ENCODE measurements around the gene SPTBN1. TPM values are rescaled to one million over a fixed set of nuclear protein-coding genes. Genes with fewer than 3 reads are reported as not detected.
"Not testable (repeated sequence)": the region's sequence is repeated elsewhere in the genome, so short reads cannot be mapped to it uniquely, and the experiment has no call there.

The SPTBN1 gene
- polyA plus RNA-seq, 2 donors = 19.7 to 24.1 TPM

DNA sequence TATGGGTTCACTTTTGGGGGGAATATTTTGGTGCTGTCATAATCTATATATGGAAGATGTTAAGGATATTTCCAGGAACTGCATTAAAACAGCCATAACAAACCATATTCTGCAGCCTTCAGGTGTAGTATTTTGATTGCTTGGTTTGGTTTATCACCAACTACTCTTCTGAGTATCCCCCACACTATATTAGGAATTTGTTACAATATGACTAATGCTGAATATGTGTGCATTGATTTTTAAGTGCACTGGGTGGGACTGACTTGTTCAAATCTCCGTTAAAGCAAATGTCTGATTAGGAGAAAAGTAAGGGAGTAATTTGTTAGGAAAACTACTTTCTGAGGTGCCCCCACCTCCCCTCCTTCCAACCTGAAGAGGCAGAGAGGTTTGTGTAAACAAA lies 47.7 kb downstream of the SPTBN1 start:
- Histone ChIP-seq H3K4me1 (ENCODE audit: control insufficient read depth in 2 of 2, insufficient read depth in 2 of 2, low read length in 1 of 2) (peaks cover 2% of the 10 kb centered on the region in 2 donors), H3K27me3 (ENCODE audit: control insufficient read depth in 1 of 2, insufficient read depth in 2 of 2, low read length in 2 of 2) (no peaks in the 10 kb centered on the region), H3K36me3 (ENCODE audit: control insufficient read depth in 2 of 2, insufficient read depth in 2 of 2, low read length in 1 of 2) (no peaks in the 10 kb centered on the region), H3K27ac (ENCODE audit: low read depth in 2 of 2, low read length in 1 of 2) (no peak overlapping the region), H3K4me3 (ENCODE audit: low read depth in 1 of 2, low read length in 2 of 2) (no peak overlapping the region), H3K9me3 (ENCODE audit: control insufficient read depth in 2 of 2, insufficient read depth in 1 of 2, low read depth in 1 of 2, low read length in 1 of 2) (no peaks in the 10 kb centered on the region)
- WGBS, 2 donors = 55 to 69% methylated on average over 1 of the region's 1 CpG

DNA sequence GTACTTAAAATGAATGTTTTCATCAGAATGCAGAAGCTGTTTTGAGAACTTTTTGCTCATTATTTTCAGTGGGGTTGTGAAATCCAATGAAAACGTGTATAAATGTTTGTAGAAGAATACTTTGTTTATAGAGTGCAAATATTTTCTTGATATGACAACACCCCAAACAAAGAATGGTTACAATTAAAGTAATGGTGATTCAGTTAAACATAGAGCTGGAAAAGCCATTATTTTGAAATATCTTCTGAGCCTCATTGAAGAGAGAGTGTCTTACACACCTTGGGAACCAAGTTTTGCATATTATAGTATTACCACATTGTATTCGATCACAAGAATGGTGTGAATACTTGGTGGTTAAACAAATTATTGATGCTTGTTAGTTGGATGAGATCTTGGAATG lies 48.7 kb downstream of the SPTBN1 start:
- Histone ChIP-seq H3K27me3 (ENCODE audit: control insufficient read depth in 1 of 2, insufficient read depth in 2 of 2, low read length in 2 of 2) (no peaks in the 10 kb centered on the region), H3K9me3 (ENCODE audit: control insufficient read depth in 2 of 2, insufficient read depth in 1 of 2, low read depth in 1 of 2, low read length in 1 of 2) (no peaks in the 10 kb centered on the region), H3K36me3 (ENCODE audit: control insufficient read depth in 2 of 2, insufficient read depth in 2 of 2, low read length in 1 of 2) (no peaks in the 10 kb centered on the region), H3K4me1 (ENCODE audit: control insufficient read depth in 2 of 2, insufficient read depth in 2 of 2, low read length in 1 of 2) (peaks cover 2% of the 10 kb centered on the region in 2 donors), H3K4me3 (ENCODE audit: low read depth in 1 of 2, low read length in 2 of 2) (no peak overlapping the region), H3K27ac (ENCODE audit: low read depth in 2 of 2, low read length in 1 of 2) (no peak overlapping the region)
- WGBS, 2 donors = 55% methylated on average over 2 of the region's 2 CpGs

DNA sequence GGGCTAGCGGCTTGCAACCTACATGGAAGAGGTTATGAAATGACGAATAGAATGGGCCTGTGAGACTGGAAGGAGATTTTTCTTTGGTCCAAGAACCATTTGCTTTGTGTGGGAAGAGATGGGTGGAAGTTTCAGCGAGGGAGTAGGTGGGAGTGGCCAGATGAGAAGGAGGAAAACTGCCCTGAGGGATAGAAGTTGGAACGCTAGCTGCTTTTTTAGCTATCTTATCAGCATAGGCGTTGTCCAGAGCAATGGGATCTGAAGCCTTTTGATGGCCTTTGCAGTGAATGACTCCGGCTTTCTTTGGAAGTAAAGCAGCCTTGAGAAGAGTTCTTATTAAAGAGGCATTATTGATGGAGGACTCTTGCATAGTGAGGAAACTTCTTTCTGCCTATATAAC lies 52.4 kb downstream of the SPTBN1 start:
- H3K9me3 ChIP-seq (ENCODE audit: control insufficient read depth in 2 of 2, insufficient read depth in 1 of 2, low read depth in 1 of 2, low read length in 1 of 2) = no peaks in the 10 kb centered on the region
- H3K4me3 ChIP-seq (ENCODE audit: low read depth in 1 of 2, low read length in 2 of 2) = no peak overlapping the region
- no peaks in the 10 kb centered on the region for H3K36me3 ChIP-seq (ENCODE audit: control insufficient read depth in 2 of 2, insufficient read depth in 2 of 2, low read length in 1 of 2)
- WGBS, 2 donors = 90% methylated on average over 6 of the region's 6 CpGs
- H3K4me1 ChIP-seq (ENCODE audit: control insufficient read depth in 2 of 2, insufficient read depth in 2 of 2, low read length in 1 of 2) = no peaks in the 10 kb centered on the region
- no peak overlapping the region for H3K27ac ChIP-seq (ENCODE audit: low read depth in 2 of 2, low read length in 1 of 2)
- H3K27me3 ChIP-seq (ENCODE audit: control insufficient read depth in 1 of 2, insufficient read depth in 2 of 2, low read length in 2 of 2) = no peaks in the 10 kb centered on the region

DNA sequence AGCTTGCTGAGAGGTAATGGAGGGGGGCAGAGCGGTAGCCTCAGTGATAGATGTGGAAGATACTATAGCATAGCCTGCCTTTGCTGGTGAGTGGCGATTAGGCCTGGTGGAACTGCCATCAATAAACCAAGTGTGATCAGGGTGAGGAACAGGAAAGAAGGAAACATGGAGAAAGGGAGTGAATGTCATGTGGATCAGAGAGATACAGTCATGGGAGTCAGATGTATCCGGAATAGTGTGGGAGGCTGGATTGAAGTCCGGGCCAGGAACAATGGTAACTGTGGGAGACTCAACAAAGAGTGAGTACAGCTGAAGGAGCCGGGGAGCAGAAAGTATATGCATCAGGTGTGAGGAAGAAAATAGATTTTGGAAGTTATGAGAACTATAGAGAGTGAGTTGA lies 52.9 kb downstream of the SPTBN1 start:
- not testable (repeated sequence) for H3K27me3 ChIP-seq (ENCODE audit: control insufficient read depth in 1 of 2, insufficient read depth in 2 of 2, low read length in 2 of 2); H3K36me3 ChIP-seq (ENCODE audit: control insufficient read depth in 2 of 2, insufficient read depth in 2 of 2, low read length in 1 of 2); H3K4me1 ChIP-seq (ENCODE audit: control insufficient read depth in 2 of 2, insufficient read depth in 2 of 2, low read length in 1 of 2); H3K4me3 ChIP-seq (ENCODE audit: low read depth in 1 of 2, low read length in 2 of 2); H3K9me3 ChIP-seq (ENCODE audit: control insufficient read depth in 2 of 2, insufficient read depth in 1 of 2, low read depth in 1 of 2, low read length in 1 of 2); H3K27ac ChIP-seq (ENCODE audit: low read depth in 2 of 2, low read length in 1 of 2)
- WGBS, 2 donors = 88 to 93% methylated on average over 5 of the region's 5 CpGs

DNA sequence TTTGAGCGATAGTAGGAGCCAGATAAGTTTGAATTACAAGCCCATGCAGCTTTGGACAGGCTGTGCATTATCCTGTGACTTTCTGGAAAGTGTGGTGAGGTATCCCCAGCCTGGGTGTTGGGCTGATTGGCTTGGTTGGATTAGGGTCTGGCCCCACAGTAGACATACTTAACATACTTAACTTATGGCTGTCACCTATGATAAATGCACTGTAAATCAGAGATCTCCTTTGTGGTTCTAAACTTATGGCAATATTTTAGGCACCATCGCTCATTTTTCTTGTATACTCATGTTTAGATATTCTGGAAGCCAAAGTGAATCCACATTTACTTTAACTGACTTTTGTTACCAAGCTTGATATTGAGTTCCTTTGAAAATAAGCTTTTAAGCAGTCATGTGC lies 54.8 kb downstream of the SPTBN1 start:
- Histone ChIP-seq H3K27ac (ENCODE audit: low read depth in 2 of 2, low read length in 1 of 2) (no peak overlapping the region), H3K4me1 (ENCODE audit: control insufficient read depth in 2 of 2, insufficient read depth in 2 of 2, low read length in 1 of 2) (no peaks in the 10 kb centered on the region), H3K27me3 (ENCODE audit: control insufficient read depth in 1 of 2, insufficient read depth in 2 of 2, low read length in 2 of 2) (no peaks in the 10 kb centered on the region), H3K4me3 (ENCODE audit: low read depth in 1 of 2, low read length in 2 of 2) (no peak overlapping the region), H3K36me3 (ENCODE audit: control insufficient read depth in 2 of 2, insufficient read depth in 2 of 2, low read length in 1 of 2) (no peaks in the 10 kb centered on the region), H3K9me3 (ENCODE audit: control insufficient read depth in 2 of 2, insufficient read depth in 1 of 2, low read depth in 1 of 2, low read length in 1 of 2) (no peaks in the 10 kb centered on the region)
- 78 to 88% methylated on average over 2 of the region's 2 CpGs for WGBS, 2 donors

DNA sequence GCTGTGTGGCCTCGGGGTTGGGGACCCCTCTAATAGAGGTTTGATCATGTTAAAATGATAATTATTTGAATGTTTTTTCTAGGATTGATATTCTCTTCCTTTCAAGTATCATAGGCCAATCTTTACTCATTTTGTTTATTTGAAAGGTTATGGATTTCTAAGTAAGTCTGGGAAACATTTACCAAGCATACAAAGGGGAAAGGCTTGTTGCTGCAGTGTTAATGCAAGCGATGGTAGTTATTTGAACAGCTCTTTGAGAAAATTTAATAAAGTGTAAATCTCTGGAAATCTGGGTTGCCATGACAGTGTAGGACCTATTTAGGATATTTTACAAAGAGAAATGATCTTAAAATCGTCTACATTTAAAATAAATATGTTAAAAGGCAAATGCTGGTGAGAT lies 56.1 kb downstream of the SPTBN1 start:
- 77 to 85% methylated on average over 3 of the region's 3 CpGs for WGBS, 2 donors
- no peak overlapping the region for H3K4me3 ChIP-seq (ENCODE audit: low read depth in 1 of 2, low read length in 2 of 2)
- H3K9me3 ChIP-seq (ENCODE audit: control insufficient read depth in 2 of 2, insufficient read depth in 1 of 2, low read depth in 1 of 2, low read length in 1 of 2) = no peaks in the 10 kb centered on the region
- H3K27ac ChIP-seq (ENCODE audit: low read depth in 2 of 2, low read length in 1 of 2) = no peak overlapping the region
- H3K27me3 ChIP-seq (ENCODE audit: control insufficient read depth in 1 of 2, insufficient read depth in 2 of 2, low read length in 2 of 2) = no peaks in the 10 kb centered on the region
- H3K4me1 ChIP-seq (ENCODE audit: control insufficient read depth in 2 of 2, insufficient read depth in 2 of 2, low read length in 1 of 2) = no peaks in the 10 kb centered on the region
- no peaks in the 10 kb centered on the region for H3K36me3 ChIP-seq (ENCODE audit: control insufficient read depth in 2 of 2, insufficient read depth in 2 of 2, low read length in 1 of 2)

DNA sequence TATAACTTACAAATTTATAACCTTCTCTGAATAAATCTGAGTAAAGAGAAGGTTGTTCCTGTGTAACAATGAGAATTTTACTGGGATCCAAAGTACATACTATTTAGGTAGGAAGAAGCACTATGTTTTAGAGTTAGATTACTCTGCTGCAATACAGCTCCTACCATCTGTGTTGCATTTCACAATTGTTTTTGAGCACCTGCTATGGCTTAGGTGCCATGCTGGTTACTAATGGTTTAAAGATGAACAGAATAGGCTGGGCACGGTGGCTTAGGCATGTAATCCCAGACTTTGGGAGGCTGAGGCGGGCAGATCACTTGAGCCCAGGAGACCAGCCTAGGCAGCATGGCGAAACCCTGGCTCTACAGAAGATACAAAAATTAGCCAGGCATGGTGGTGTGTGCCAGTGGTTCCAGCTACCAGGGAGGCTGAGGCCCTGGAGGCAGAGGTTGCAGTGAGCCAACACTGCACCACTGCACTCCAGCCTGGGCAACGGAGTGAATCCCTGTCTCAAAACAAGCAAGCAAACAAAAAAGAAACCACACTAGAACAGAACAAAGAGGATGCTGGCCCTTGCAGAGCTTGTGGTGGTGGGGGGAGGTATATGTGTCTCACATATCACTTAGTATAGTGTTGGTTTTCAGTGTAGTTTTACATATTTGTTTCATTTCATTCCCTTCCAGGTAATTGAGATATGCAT lies 56.7 kb downstream of the SPTBN1 start:
- Histone ChIP-seq H3K4me3 (ENCODE audit: low read depth in 1 of 2, low read length in 2 of 2) (no peak overlapping the region), H3K9me3 (ENCODE audit: control insufficient read depth in 2 of 2, insufficient read depth in 1 of 2, low read depth in 1 of 2, low read length in 1 of 2) (no peaks in the 10 kb centered on the region), H3K4me1 (ENCODE audit: control insufficient read depth in 2 of 2, insufficient read depth in 2 of 2, low read length in 1 of 2) (no peaks in the 10 kb centered on the region), H3K36me3 (ENCODE audit: control insufficient read depth in 2 of 2, insufficient read depth in 2 of 2, low read length in 1 of 2) (no peaks in the 10 kb centered on the region), H3K27me3 (ENCODE audit: control insufficient read depth in 1 of 2, insufficient read depth in 2 of 2, low read length in 2 of 2) (no peaks in the 10 kb centered on the region), H3K27ac (ENCODE audit: low read depth in 2 of 2, low read length in 1 of 2) (no peak overlapping the region)
- 83 to 84% methylated on average over 4 of the region's 4 CpGs for WGBS, 2 donors

DNA sequence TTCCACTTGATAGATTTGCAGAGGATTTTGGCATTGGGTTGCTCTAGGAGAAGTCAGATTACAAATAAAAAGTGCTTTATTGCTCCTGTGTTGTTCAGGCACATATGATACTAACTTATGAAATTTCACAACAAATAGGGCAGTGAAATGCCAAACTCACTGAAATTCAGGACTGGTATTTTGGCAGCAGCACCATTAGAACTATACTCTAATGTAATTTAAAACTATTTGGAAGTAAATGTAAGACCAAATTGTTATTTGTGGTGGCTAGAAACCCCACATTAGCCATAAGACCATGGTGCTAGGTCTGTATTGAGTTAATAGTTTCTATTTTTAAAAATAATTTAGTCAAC lies 57.2 kb downstream of the SPTBN1 start:
- H3K27me3 ChIP-seq (ENCODE audit: control insufficient read depth in 1 of 2, insufficient read depth in 2 of 2, low read length in 2 of 2) = no peaks in the 10 kb centered on the region
- no peak overlapping the region for H3K27ac ChIP-seq (ENCODE audit: low read depth in 2 of 2, low read length in 1 of 2)
- H3K36me3 ChIP-seq (ENCODE audit: control insufficient read depth in 2 of 2, insufficient read depth in 2 of 2, low read length in 1 of 2) = no peaks in the 10 kb centered on the region
- H3K4me1 ChIP-seq (ENCODE audit: control insufficient read depth in 2 of 2, insufficient read depth in 2 of 2, low read length in 1 of 2) = no peaks in the 10 kb centered on the region
- H3K9me3 ChIP-seq (ENCODE audit: control insufficient read depth in 2 of 2, insufficient read depth in 1 of 2, low read depth in 1 of 2, low read length in 1 of 2) = no peaks in the 10 kb centered on the region
- no peak overlapping the region for H3K4me3 ChIP-seq (ENCODE audit: low read depth in 1 of 2, low read length in 2 of 2)

DNA sequence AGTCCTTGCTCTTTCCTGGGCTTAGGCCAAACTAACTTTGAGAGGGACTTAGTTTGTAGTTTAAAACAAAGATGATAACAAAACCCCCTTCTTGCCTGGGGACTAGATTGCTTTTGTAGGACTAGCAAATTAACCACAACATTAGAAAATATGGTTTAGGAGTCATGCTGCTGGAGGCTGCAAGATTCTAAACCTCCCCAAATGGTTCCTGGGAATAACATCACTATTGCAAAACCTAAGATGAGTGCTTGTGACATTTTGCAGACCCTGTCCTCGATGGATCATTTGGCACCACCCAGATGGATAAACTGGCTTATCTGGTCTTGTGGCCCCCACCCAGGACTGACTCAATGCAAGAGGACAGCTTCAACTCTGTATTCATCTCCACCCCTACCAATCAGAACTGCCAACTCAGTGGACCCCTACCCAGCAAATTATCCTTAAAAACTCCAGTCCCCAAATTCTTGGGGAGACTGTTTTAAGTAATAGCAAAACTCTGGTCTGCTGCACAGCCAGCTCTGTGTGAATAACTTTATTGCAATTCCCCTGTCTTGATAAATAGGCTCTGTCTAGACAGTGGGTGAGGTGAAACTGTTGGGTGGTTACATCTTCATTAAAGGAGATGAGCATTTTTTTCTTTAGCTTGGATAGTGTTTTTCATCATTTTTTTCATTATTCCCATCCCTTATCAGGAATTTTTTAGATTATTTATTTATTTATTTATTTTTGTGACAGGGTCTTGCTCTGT lies 58.9 kb downstream of the SPTBN1 start:
- Histone ChIP-seq H3K4me1 (ENCODE audit: control insufficient read depth in 2 of 2, insufficient read depth in 2 of 2, low read length in 1 of 2) (no peaks in the 10 kb centered on the region), H3K4me3 (ENCODE audit: low read depth in 1 of 2, low read length in 2 of 2) (no peak overlapping the region), H3K9me3 (ENCODE audit: control insufficient read depth in 2 of 2, insufficient read depth in 1 of 2, low read depth in 1 of 2, low read length in 1 of 2) (no peaks in the 10 kb centered on the region), H3K36me3 (ENCODE audit: control insufficient read depth in 2 of 2, insufficient read depth in 2 of 2, low read length in 1 of 2) (no peaks in the 10 kb centered on the region), H3K27me3 (ENCODE audit: control insufficient read depth in 1 of 2, insufficient read depth in 2 of 2, low read length in 2 of 2) (no peaks in the 10 kb centered on the region), H3K27ac (ENCODE audit: low read depth in 2 of 2, low read length in 1 of 2) (no peak overlapping the region)
- WGBS, 2 donors = 37 to 52% methylated on average over 1 of the region's 1 CpG

DNA sequence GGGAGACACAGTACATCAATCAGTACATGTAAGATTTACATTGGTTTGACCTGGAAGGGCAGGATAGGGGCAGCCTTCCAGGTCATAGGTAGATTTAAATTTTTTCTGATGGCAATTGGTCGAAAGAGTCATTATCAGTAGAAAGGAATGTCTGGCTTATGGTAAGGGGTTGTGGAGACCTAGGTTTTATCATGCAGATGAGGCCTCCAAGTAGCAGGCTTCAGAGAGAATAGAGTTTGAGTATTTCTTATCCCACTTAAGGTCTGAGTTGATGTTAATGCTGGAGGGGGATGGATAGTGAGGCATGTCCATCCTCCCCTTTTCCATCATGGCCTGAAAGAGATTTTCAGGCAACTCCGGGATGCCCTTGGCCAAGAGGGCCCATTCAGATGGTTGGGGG lies 60.7 kb downstream of the SPTBN1 start:
- WGBS, 2 donors = 95 to 96% methylated on average over 2 of the region's 2 CpGs
- Histone ChIP-seq H3K27me3 (ENCODE audit: control insufficient read depth in 1 of 2, insufficient read depth in 2 of 2, low read length in 2 of 2) (no peaks in the 10 kb centered on the region), H3K36me3 (ENCODE audit: control insufficient read depth in 2 of 2, insufficient read depth in 2 of 2, low read length in 1 of 2) (no peaks in the 10 kb centered on the region), H3K27ac (ENCODE audit: low read depth in 2 of 2, low read length in 1 of 2) (no peak overlapping the region), H3K4me3 (ENCODE audit: low read depth in 1 of 2, low read length in 2 of 2) (no peak overlapping the region), H3K4me1 (ENCODE audit: control insufficient read depth in 2 of 2, insufficient read depth in 2 of 2, low read length in 1 of 2) (no peaks in the 10 kb centered on the region), H3K9me3 (ENCODE audit: control insufficient read depth in 2 of 2, insufficient read depth in 1 of 2, low read depth in 1 of 2, low read length in 1 of 2) (no peaks in the 10 kb centered on the region)

Measured in esophagus (tissue), 2 donors.